Hepatic stellate cell (primary cell): ENCODE results near the gene CYB5A.

Experiments
- DNase-seq: peaks from one replicate; pipeline ENCODE4 v3.0.0; 2011; ENCODE audit warnings: low spot score

Gene CYB5A

DNA sequence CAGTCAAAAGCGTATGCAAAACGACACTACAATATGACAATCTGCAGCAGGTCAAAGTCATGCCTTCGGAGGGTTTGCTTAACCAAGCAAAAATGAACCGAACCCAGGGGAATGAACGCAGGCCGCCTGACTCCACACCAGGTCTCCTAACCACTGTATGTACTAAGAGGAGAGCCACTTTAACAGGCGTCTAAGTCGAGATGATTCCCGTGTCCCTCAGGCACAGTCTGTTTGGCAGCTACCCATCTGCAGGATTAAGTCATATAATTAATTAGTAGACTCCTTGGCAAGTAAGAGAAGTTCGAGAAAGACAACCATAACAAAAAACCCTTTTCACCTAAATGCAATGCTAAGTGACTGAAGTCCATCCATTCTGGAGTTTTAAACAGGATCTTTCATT, 15.2 kb downstream of the CYB5A start:
- no peak for DNase-seq

DNA sequence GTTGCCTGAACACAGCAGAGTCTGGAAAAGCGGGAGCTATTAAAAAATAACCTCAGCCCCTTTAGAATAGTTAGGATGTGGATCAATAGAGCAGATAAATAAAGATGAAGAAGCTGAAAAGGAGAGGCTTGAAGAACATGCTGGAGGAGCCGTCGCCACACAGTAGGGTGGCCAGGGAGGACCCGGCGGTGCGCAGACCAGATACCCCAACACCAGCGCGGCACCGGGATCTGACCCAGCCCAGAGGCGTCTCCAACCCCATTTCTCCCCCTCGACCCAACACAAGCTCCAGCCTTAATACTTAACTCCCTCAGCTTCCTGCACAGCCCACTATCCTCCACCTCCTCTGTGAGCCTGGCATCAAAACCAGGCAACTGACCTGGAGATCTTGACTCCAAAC, 16.0 kb downstream of the CYB5A start:
- DNase-seq: no peak

DNA sequence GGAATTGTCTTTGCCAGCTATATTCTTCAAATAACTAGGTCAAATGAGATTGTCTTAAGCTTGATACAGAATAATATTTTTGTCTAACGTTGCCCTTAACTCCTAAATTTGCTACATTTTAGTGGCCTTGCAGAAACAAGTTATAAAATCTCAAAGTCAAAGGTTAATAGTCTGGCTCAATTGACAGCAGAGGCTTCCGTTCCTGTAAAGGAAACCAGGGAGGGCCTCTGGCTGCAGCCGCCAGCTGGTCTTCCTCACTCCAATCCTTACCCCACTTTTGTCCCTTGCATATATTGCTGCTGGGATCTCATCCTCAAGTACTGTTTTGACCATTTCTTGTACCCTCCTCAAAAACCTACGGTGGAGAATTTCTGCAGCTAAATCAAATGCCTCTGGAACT, 17.1 kb downstream of the CYB5A start:
- DNase-seq: no peak

DNA sequence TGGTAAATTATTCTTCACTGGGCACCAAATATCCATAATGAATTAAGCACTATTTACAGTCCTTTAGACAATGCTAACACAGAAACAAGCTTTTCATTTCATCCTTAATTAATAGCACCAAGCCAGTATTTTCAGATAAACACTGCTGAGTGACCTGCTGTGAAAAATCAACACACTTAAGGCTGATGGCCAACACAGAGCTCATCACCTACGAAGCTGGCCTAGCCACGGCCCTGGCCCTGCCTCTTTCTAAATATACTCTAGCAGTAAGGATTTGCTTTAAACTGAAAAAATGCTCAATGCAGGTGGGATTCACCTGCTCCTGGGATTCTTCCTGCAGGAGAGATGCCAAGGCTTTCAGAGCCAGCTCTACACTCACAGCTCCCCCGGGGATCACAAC, 18.4 kb downstream of the CYB5A start:
- no peak for DNase-seq

DNA sequence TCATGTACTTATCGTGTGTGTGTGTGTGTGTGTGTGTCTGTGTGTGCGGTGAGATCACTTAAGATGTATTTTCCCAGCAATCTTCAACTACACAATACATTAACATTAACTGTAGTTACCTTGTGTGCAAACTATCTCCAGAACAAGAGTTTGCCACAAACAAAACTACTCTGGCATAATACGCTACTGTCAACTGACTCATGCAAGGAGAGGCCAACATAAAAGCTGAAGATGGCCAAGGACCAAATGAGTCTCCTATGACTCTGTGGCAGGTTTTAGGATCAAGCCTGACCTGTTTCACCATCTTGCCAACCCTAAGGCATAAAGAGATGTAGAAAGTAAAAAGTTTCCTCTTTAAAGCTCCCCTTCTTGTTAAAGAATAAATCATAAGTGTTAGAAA, 20.1 kb downstream of the CYB5A start:
- DNase-seq: no peak

DNA sequence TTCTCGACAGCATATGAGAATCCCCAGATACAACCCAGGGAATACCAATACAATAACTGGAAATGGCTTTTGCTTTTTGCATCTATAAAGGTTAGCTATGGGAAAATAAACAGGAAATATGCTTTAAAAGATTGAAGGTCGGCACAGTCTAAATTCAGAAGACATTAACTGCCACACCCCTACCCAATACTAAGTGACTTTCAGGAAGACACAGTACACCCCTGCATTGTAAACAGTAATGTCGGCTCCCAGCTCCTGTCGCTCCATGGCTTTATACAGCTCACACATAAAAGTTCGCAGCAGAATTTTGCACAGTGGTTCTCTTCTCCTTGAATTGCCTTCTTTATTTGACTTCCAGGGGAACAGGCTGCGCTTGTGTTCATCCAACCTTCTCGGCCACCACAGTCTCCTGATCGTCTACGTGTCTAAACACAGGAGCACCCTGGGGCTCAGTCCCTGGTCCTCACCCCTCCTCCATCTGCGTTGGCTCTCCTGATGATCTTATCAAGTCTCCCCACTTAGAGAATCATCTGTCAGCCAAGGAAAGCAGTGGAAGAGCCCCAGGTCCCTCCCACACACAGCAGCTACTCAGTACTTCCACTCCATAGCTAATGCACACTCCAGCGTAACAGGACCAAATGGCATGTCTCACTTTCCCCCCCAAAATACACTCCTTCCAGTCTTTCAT, 22.7 kb downstream of the CYB5A start:
- no peak for DNase-seq

DNA sequence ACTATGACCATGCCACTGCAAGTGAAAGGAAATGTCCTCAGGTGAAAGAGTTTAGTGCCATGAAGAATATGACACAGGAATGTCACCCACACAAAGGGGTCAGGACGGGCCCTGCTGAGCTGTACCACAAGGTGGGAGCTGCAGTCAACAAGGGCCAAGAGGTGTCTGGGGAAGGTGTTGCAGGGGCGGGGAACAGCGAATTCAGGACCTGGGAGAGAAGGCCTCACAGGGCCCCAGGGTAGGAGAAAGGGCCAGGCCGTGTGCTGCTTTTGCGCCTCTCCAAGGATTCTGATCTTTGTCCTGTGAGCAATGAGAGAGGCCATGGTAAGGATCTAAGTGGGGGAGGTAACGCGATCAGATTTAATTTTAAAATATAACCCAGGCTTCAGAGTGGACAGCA, 23.6 kb downstream of the CYB5A start:
- no peak for DNase-seq

DNA sequence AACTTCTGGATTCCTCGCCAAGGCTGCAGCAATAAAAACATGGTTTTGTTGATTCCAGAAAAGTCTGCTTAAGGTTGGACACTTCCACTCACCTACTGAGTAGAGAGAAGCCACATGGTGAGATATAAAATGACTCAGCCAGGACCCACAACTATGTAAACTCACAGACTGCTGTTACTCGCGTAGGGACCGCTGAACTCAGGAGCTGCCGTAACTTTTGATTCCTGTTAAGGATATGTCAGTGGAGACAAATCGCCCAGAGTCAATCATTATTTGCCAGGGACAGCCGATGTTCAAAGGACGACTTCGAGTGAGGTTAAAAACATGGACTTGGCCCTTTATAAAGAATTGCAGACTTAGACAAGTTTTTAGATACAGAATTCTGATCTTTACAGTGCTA, 25.6 kb downstream of the CYB5A start:
- DNase-seq: no peak

DNA sequence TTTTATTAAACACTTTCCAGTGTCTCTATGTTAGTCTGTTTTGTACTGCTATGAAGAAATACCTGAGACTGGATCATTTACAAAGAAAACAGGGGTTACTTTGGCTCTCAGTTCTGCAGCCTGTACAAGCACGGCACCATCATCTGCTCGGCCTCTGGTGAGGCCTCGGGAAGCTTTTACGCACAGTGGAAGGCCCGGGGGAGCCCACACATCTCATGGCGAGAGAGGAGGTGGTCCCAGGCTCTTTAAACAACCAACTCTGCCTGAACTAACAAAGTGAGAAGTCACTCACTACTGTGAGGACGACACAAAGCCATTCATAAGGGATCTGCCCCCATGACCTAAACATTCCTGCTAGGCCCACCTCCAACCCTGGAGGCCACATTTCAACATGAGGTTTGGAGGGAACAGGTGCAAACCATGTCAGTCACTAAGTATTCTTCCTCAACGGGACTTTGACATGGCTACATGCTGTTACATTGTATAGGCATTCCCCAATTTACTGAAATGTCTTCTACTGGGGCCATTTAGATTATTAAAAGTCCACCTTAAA, 26.1 kb downstream of the CYB5A start:
- no peak for DNase-seq

DNA sequence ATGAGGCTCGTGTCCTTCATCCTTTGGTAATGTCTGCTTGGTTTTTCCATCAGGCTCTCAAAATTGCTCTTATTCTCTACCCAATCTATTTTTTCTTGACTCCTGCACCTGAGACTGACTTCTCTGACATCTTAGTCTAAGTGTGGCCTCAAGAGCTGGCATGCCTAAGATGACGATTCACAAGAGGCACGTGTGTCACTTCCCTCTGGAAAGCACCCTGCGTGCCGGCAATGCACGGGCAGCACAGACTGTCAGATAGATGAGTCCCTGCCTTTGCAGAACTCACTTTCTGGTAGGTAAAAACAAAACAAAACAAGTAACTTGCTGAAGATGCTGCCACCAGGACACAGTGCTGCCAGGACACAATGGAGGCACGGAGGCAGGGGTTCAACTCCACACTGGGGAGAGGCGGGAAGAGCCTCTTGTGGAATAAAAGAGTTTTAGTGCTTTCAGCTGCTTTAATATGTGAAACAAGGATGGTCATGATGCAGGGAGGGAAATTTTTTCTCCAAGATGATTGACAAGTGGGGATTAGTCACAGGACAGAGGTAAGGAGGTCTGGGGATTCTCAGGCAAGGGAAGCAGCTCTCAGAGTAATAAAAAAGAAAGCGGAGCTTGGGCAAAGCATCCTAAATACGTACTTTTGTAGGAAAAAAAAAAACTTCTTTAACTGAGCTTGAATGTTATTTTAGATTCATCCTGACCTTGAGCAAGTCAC, 27.3 kb downstream of the CYB5A start:
- DNase-seq: no peak

DNA sequence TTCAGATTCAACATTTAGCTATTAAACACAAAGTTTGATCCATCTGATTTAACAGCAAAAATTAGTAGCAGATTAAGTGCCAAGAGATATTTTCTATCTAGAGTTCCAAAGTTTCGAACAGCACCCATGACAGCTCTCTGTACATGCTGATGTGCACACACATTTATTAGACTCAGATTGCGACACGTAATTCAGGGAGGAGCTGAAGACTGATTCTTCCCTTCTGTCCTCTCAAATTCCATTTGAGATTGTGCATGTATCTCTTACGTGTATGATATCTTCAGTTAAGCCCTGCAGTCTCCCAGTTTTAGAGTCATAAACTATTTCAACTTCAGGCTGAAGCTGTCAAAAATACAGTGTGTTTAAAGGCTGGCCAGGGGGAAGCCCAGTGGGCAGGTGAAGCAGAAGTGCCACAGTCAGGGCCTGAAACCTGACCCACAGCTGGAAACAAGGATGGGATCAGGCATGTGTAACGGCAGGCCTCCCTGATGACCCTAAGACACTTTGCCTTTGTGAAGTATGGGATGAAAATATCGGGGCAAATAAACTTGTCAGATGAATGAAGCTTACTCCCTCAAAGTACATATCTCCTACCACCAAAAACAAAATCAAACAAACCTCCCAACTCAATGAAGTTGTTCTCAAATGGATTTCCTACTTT, 30.6 kb downstream of the CYB5A start:
- no peak for DNase-seq

DNA sequence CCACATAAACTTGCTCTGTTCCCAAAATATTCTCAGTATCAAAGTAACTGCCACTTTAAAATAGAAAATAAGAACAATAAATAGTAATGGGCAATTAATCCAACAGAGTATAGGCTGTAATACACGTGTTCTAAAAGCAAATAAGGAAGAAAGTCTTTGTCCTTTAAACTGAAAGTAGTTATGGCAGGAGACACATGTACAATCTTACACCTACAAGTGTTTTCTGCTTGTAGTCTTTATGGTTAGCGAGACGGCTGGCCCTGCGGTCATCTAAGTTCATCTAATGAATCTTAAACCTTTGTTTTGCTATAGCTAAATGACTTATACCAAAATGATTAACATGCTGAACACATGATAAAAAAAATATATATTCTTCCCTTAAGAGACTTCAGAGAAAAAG, 32.4 kb downstream of the CYB5A start:
- no peak for DNase-seq

DNA sequence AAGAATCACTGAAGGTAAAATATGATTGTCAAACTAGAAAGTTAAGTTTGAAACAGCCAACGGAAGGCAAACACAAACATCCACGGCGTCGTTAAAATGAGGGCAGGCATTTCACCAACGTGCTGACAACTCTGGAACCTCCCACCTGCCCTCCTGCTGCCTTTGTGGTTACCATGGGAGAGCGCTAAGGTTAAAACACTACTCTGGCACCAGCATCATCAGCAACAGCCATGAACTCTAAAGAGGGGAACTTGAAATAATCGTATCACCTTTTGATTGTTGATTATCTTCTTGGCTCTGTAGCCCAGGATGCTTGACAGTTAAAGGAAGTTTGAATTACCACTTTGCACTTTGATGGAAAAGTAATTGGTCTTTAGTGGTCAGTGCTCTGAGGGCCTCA, 34.7 kb downstream of the CYB5A start:
- DNase-seq: no peak

DNA sequence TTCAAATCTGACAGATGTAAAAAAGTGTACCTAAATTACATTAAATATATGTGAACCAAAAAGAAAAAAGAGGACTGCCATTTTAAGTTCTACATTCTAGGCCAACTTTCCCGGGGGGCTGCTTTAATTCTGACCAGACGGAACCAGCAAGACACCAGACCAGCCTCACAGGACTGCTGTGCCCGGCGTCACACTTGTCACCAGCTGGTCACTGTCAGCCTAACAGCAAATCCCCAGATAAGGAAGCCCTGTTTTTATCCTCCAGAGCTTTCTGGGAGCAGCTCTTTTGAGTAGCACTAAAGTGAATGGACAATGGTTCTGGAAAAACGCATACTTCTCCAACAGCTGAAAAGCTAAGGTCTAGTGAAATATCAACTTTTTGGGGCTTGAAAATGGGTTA, 35.6 kb downstream of the CYB5A start:
- DNase-seq: no peak

DNA sequence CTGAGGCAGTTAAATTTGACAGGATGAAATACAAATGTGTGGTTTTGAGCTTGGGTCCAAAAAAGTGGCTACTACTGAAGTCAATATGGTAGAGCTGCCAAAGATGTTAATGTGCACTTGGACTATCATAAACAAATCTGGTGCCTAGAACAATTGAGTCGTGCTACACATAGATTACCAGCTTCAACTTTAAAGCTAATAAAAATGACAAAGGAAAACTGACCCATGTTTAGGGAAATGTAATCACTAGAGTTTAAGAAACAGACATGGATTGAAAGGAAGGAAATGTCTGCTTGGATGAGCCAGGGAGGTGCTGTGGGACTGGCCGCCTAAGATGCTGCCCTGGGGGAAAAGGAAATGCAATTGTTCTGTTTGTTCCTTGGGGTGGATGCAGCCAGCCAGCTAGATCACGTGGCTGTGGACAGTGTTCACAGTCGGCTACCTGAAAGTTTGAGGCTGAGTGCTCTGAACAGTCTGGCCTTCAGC, 36.6 kb downstream of the CYB5A start:
- DNase-seq: no peak

DNA sequence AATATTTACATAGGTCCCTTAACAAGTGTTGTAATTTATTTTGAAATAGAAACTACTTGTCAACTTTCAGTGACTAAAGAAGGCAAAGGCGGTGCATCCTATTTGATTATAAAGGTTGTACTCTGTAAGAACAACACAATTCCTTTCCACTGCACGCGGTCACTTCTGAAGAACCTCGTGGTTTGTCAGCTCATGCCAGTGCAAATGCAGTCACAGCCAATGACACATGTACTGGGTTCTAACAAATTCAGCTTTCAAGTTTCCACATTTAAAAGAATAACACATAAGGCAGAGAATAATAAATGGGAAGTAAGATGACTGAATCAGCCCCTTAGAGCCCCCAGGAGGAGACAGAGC, 39.7 kb downstream of the CYB5A start:
- DNase-seq: no peak

DNA sequence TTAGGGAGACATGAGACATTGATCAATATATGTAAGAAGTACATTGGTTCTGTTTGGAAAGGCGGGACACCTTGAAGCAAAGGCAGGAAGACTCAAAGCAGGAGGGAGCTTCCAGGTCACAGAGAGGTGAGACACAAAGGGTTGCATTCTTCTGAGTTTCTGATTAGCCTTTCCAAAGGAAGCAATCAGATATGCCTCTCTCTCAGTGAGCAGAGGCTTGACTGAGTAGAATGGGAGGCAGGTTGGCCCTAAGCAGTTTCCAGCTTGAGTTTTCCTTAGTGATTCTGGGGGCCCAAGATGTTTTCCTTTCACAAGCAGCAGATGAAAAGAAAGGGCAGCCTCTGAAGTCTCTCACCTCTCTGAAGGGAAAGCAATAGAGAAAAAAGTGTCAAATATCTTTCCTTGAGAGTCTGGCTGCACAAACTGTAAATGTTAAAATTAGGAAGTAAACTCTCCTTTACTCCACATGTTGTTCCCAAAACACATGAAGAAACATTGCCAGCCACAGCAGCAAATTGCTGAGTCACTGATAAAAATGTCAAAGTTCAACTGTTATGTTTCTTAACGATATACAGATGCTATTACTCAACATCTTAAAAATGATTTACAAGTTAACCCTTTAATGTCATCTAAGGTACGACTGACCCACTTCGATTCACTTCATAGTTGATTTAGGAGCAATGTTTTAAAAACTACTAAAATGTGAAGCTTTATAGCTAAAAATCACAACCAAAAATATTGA, 40.3 kb downstream of the CYB5A start:
- DNase-seq: peak; percentile 38

DNA sequence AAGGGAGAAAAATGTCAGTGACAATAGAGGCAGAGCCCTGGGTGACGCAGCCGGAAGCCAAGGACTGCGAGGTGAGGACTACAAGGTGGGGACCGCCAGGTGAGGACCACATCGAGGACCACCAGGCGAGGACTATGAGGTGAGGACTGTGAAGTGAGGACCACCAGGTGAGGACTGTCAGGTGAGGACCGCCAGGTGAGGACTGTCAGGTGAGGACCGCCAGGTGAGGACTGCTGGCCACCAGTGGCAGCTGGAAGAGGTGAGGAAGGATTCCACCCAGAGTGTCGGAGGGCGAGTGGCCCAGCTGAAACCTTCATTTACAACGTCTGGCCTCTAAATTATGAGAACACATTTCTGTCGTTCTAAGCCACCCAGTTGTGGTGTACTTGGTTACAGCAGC, 41.6 kb downstream of the CYB5A start:
- DNase-seq: no peak

DNA sequence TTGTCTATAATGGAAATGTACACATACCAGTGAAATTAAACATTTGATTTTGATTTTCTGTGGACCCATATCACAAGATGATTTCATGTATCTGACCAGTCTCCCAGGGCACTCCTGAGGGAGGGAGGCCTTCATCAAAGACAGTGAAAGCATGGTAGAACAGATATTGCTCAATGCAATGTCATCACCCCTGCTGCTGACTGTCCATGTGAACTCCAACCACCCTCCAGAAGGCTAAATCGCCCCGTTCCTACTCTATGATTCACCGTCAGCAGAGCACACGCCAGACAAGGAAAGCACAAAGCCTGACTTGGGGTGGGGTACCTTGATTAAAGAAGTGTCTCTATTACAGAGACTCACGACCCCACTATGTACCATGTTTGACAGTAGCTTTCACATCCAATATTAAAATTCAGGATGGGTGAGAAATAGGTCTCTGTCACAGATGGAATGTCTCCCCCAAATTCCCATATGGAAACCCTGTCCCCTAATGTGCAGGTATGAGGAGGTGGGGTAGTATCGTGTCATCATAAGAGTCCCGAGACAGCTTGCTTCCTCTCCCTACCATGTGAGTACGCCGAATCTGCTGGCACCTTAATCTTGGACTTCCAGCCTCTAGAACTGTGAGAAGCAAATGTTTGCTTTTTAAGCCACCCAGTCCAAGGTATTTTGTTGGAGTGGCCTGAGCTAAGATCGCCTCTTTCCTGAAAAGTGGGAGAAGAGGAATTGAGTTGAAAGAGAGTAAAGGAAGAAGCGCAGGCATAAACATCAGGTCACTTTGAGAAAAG, 42.4 kb downstream of the CYB5A start:
- DNase-seq: peak; percentile 26

DNA sequence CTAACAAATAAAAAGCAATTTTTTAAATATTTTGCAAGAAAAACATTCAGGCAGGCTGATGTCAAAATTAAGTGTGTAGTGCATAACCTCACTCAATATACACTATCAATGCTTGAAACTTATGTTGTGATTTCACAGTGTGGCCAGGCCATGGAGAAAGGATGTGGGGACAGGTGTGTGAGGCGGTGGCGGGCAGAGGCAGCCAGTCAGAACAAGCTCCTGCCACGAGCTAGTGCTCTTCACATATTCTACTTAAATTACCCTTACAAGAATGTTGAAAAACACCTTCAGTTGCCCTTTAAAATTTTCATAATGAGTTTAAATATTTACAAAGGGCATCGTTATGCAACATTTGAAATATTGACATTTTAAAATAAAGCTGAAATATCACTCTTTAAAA, 43.2 kb downstream of the CYB5A start:
- DNase-seq: no peak

DNA sequence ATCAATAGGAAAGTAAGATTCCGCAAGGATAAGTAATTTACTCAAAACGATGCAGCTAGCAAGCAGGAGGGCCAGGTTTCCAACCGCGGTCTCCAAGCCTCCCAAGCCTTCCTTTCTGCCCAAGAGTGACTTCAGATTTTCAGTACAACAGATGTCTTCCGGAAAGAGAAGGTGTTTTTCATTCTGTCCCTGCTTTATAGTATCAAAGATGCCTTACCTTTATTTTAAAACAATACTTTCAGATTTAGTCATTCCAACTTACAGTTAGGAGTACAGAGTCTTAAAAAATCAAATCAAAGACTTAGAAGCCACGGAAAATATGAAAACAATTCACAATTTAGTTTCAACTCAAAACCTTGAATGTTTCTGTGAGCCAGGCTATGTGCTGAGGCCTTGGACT, 43.6 kb downstream of the CYB5A start:
- DNase-seq: no peak

DNA sequence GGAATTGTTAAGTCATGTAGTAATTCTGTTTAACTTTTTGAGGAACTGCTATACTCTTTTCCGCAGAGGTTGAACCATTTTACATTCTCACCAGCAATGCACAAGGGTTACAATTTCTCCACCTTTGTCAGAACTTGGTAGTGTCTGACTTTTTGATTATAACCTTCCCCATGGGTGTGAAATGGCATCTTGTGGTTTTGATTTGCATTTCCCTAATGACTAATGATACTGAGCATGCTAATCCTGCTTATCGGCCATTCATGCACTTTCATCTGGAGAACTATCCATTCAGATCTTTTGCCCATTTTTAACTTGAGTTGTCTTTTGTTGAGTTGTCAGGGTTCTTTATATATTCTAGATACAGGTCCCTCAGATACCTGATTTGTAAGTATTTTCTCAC, 47.2 kb downstream of the CYB5A start:
- no peak for DNase-seq
